ELR (cell line): Measurements from ENCODE around the gene DENND1C.

ENCODE experiments used
- DNase-seq: peaks from one replicate; pipeline ENCODE4 v3.0.0-alpha.2; 2015; ENCODE audit warnings: low read depth

The DENND1C gene

DNA sequence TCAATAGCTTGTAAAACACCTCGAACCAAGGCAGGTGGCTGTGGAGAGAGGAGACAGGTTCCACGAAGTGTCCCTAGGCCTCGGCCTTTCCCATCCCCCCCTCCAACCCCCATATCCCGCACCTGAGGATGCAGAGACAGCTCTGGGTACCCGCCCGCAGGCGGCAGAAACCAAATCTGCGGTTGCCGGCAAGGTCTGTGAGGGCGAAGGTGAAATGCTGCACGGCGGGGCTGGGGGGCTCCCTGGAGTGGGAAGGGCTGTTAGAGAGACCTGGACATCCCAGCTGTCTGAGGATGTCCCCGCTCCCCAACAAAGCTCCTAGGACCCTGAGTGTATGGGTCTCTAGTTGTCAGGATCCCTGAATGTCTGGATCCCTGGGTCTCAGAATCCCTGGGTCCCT lies 2.8 kb downstream of the DENND1C start:
- no peak for DNase-seq

DNA sequence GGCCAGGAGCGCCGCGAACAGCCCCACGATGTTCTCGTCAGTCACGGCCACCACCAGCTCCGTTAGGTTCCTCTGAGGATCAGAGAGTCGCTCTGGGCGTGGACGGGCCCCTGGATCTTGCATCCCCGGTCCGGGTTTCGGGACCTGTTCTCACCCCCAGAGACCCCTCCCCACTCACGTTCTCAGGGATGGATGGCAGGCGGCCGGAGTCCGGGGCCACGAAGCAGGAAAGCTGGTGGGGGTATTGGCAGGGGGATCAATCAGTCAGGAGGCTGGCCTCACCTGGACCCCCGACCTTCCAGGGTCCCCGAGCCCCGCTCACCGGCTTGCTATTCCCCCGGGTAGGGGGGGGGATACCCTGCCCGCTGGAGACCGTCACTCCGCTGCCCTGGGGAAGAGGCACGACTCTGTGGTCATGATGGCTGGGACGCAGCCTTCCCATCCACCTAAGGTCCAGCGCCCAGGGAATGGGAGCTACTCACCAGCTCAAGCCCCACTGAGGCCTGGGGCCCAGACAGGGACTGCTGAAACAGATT lies 4.6 kb downstream of the DENND1C start:
- DNase-seq, result no peak

GRCh38 chr19:6476155-6476895 lies 5.3 kb downstream of the DENND1C start:
- DNase-seq, result peak; percentile 62

GRCh38 chr19:6475321-6476108 lies 6.1 kb downstream of the DENND1C start:
- DNase-seq, result no peak

GRCh38 chr19:6473647-6474046 lies 7.9 kb downstream of the DENND1C start:
- no peak for DNase-seq

DNA sequence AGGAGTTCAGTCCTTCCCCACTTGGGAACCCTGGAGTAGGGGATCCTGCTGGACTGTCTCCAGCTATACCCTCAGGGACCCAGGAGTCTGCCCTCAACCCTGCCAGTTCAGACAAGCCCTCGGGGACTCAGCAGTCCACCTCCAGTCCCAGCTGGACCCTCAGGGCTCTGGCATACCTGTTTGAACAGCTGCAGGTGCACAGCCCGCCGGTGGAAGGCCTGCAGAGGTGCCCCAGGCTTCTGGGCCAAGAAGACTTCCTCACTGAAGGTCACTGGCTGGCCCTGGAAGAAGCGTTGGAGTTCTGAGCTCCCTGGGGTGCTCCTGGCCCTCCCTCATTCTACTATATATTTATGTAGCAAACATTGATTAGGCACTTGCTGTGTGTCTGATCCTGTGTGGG lies 8.9 kb downstream of the DENND1C start:
- no peak for DNase-seq

- no peak for DNase-seq
These were observed 10.5 kb downstream of the DENND1C start for GRCh38 chr19:6471076-6471475.

DNA sequence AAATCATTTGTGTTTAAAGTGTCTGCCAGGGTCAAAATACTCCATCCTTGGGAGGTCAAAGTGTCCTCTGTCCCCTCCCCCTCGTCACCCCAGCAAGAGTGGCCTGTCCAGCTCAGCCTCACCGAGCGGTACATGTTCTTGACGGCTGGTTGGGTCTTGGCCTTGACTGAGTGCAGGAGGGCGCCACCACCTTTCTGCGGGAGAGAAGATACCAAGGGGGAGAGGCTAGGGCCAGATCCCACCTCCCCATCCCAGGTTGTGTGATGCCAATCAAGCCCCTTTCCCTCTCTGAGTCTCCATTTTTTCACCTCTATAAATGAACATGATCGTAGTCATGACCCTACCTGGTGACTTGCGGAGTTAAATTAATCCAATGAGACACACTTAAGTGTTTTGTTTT lies 11.4 kb downstream of the DENND1C start:
- DNase-seq, result no peak

DNA sequence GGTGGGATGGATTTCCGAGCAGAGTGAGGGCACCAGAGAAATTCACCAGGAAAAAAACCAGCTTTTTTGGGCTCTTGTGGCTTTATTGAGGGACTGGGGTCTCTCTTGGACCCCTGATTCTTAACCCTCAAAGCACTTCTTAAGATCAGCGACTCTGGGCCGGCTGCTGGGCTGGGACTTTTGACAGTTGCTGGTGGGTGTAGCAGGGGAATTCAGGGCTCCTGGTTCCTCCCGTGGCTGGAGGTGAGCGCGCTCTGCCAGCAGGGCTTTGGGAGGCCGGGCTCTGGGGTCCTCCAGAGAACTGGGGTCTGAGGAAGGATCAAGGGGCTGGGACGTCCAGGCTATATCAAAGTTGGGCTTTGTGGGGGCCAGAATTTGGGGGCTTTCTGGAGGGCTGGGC lies 14.2 kb downstream of the DENND1C start:
- no peak for DNase-seq

DNA sequence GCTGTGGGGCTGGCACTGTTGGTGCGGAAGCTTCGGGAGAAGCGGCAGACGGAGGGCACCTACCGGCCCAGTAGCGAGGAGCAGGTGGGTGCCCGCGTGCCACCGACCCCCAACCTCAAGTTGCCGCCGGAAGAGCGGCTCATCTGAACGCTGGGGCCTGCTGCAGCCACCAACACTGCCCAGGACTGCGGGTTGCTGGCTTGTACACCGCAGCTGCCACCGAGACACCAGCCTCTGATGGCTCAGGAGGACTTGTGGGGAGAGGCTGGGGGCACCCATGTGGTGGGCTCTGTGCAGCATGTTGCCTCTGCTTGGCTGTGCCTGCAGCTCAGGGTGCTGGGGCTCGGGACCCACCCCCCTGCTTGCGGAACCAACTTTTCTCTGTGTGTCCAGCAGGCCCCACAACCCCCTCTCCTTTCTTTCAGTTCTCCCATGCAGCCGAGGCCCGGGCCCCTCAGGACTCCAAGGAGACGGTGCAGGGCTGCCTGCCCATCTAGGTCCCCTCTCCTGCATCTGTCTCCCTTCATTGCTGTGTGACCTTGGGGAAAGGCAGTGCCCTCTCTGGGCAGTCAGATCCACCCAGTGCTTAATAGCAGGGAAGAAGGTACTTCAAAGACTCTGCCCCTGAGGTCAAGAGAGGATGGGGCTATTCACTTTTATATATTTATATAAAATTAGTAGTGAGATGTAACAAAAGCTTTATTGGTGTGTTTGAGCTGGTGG lies 14.9 kb downstream of the DENND1C start:
- DNase-seq, result no peak

DNA sequence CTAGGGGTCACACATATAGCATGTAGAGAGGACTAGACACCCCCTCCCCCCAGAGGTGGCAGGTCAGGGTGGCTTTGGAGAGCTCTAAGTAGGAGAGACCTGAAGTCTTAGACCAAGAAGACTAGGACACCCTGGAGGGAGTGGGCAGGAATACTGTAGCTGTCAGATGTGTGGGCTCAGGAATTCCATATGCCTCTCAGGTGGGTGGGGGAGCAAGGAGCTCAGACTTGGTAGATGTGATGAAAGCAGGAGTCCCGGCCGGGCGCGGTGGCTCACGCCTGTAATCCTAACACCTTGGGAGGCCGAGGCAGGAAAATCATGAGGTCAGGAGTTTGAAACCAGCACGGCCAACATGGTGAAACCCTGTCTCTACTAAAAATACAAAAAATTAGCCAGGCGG lies 15.9 kb downstream of the DENND1C start:
- no peak for DNase-seq

DNA sequence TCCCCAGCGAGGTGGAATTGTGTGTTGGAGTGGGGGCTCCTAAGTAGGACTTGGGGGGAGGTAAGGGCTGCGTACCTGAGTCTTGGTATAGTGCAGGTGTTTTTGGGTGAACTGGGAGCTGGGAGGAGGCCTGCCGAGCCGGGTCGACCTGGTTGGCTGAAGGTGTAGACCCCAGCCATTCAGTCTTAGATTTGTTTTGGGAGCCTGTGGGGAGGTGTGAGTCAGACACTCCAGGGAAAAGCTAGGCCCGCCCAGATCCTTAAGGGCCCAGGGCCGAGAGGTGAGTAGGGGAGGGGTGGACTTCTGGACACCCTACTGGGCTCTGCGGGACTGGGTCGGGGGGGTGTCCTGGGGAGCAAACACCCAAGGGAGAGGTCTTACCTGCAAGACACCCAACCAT lies 16.6 kb downstream of the DENND1C start:
- no peak for DNase-seq

DNA sequence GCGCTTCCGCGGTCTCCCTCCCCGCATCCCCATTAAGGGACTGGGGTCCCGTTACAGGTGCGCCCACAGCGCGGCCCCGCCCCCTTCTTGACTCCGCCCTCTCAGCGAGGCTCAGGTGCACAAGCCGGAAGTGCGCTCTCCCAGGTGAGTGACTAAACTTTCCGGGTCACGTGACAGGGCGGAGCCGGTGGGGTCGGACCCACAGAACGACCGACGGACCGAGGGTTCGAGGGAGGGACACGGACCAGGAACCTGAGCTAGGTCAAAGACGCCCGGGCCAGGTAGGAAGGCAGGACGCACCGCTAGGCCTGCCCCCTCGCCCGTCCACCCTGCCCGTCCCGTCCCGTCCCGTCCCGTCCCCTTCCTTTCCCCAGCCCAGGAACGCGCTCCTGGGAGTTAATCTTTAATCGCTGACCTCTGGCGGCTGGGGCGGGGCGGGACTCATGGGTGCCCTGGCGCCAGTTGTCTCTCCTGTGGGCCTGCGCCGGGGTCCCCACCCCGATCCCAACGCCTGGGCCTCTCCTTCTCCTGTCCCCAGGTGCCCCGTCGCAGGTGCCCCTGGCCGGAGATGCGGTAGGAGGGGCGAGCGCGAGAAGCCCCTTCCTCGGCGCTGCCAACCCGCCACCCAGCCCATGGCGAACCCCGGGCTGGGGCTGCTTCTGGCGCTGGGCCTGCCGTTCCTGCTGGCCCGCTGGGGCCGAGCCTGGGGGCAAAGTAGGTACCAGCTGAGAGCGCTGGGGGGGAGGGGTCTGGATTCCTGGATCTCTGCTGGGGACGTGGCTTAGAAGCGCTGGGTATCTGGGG lies 17.3 kb downstream of the DENND1C start, which contains the start of gene CRB3:
Gene CRB3, plus strand, starts transcription at position 202 of the 804 bp plus-strand sequence. Its CDS starts 431 bp downstream, at position 633.
- DNase-seq, result no peak

DNA sequence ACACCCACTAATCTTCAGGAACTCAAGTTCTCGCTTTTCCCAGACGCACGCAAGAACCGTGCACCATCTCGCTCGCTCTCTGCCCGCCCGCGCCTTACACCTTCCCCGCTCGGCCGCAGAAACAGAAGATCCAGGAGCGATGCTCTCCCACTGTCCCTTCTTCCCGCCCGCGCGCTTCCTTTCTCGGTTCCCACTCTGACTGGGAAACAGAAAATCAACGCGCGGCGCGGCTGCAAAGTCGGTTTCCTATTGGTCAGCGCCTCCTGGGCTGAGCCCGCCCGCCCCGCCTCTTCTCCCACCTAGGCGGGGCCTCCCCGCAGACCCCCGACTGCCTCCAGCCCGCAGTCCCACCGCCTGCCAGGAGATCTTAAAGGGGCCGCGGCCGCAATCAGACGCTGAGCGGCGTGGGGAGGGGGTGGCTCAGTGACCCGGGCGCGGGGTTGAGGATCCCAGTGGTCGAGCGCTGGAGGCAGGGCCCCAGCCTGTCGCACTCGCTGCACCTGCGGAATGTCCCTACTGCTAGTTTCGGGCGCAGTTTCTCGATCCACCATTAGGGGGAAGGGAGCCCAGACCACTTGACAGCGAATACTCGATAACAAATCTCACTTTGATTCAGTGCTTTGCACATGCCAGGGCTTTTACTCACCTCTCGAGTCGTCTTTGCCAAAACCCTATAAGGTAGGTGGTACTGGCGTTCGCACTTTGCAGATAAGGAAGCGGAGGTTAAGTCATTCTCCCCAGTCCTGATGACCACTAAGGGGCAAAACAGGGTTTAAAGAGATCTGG lies 21.3 kb downstream of the DENND1C start:
- peak; percentile 100 for DNase-seq

DNA sequence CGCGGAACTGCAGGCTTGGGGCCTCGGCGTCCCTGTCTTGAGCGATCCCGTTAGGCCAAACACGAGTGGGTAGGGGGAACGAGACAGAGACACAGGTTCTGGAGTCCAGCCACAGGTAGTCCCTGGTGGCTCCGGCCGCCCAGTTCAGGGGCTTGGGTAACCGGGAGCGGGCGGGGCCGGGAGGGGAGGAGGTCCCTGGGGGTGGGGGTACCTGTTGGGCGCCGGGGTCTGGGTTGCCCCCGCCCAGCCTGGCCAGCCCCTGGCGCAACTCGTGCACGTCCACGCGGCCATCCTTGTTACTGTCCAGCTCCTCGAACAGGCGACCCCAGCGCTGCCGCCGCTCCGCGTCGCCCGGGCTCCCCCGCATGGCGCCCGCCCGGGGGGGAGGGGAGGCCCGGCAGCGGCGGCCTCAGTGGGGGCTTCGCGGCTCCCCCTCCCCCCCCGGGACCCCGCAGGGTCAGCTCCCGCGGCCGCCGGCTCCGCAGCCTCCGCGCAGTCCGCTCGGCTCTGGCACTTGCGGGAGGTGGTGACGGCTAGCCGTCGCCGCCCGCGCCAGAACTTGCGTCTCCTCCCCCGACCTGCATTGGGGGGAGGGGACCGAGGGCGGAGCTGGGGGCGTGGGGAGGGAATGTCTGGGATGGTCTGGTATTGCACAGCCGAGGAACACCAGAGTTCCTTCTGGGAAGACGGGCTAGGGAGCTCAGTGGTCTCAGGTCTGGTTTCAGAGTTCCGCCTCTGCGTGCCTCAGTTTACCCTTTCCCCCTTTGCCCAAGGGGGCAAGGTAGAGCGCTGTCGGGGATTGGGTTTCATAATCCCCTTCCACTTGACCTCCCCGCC lies 22.1 kb downstream of the DENND1C start, which contains the start of gene SLC25A23:
Gene SLC25A23, minus strand, starts transcription at position 531 of the 837 bp plus-strand sequence. Its CDS starts 164 bp downstream, at position 367.
- DNase-seq, result peak; percentile 70

GRCh38 chr19:6458695-6459261 lies 22.8 kb downstream of the DENND1C start:
- DNase-seq, result no peak

DNA sequence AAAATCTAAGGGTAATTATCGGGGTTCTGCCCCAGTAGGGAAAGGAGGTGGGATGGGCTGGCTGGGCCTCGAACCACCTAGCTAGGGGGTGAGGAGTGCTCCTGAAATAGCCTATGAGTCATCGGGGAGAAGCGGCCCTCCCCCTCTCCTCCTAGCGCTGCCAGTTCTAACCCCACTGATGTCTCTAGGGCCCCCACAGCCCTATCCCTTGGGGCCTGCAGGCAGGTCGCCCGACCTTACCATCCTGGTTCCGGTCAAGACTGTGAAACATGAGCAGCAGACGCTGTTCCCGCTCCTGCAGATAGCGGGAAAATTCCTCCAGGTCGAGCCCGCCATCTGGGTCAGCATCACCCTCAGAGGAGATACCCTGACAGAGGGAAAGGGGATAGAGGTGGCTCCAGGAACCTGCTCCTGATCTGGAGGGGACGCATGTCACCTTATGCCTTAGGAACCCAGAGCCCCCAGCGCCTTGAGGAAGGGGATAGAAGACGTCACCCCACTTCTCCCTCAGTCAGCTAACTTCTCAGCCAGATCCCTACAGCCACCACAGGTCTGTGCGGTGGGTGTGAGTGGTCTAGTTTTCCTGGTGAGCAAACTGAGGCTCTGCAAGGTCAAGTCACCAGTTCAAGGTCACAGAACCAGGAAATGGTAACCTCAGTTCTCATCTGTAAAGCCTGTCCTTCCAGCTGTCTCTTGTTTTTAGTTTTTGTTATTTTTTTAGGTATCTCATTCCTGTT lies 23.5 kb downstream of the DENND1C start:
- DNase-seq, result no peak

- no peak for DNase-seq
These were observed 25.7 kb downstream of the DENND1C start for GRCh38 chr19:6455924-6456323.
